OCI-LY1 (cell line): ENCODE results near the gene FIG4.

Experiments
- H2AFZ ChIP-seq: fragments of 200-600 bp; sonication (generic), shearing (Covaris generic); 2 replicates; pipeline ENCODE4 v1.6.0; 2014; ENCODE audit warnings: antibody characterized with exemption, mild to moderate bottlenecking, low read length
- H3F3A ChIP-seq: fragments of 200-600 bp; sonication (generic), shearing (Covaris generic); 2 replicates; pipeline ENCODE4 v1.6.0; 2014; ENCODE audit warnings: mild to moderate bottlenecking, antibody characterized with exemption, low read length, moderate library complexity; ENCODE audit not compliant: insufficient read depth
- H3K27ac ChIP-seq: fragments of 200-600 bp; sonication (generic); 2 replicates; pipeline ENCODE4 v1.5.1; 2014; ENCODE audit warnings: low read length, mixed run types, mild to moderate bottlenecking, low read depth; ENCODE audit not compliant: poor library complexity, severe bottlenecking
- H3K27me3 ChIP-seq: fragments of 200-600 bp; sonication (generic); 2 replicates; pipeline ENCODE4 v1.6.0; 2014; ENCODE audit warnings: antibody characterized with exemption, mild to moderate bottlenecking, low read length, moderate library complexity; ENCODE audit not compliant: insufficient read depth
- H3K36me3 ChIP-seq: fragments of 200-600 bp; sonication (generic); 2 replicates; pipeline ENCODE4 v1.6.1; 2014; ENCODE audit warnings: mild to moderate bottlenecking, antibody characterized with exemption, low read length, moderate library complexity, mixed read lengths; ENCODE audit not compliant: insufficient read depth
- H3K4me1 ChIP-seq: fragments of 200-600 bp; sonication (generic); 2 replicates; pipeline ENCODE4 v1.5.1; 2014; ENCODE audit warnings: mild to moderate bottlenecking, low read length, moderate library complexity; ENCODE audit not compliant: insufficient read depth, severe bottlenecking
- H3K4me2 ChIP-seq: fragments of 200-600 bp; sonication (generic), shearing (Covaris generic); 2 replicates; pipeline ENCODE4 v1.6.1; 2014; ENCODE audit warnings: low read length
- H3K4me3 ChIP-seq: fragments of 200-600 bp; sonication (generic); 2 replicates; pipeline ENCODE4 v1.5.1; 2014; ENCODE audit warnings: low read length, low read depth, mild to moderate bottlenecking, mixed read lengths; ENCODE audit not compliant: poor library complexity, severe bottlenecking
- H3K79me2 ChIP-seq: fragments of 200-600 bp; shearing (Covaris generic); 2 replicates; pipeline ENCODE4 v1.6.1; 2016; ENCODE audit warnings: mixed run types, low read length, mixed read lengths; ENCODE audit not compliant: insufficient read depth
- H3K9ac ChIP-seq: fragments of 200-600 bp; sonication (generic), shearing (Covaris generic); 2 replicates; pipeline ENCODE4 v1.6.1; 2014; ENCODE audit warnings: mild to moderate bottlenecking, low read length, mixed read lengths
- H3K9me2 ChIP-seq: fragments of 200-600 bp; sonication (generic), shearing (Covaris generic); 2 replicates; pipeline ENCODE4 v1.6.1; 2014; ENCODE audit warnings: low read depth, mild to moderate bottlenecking, low read length, mixed read lengths
- H3K9me3 ChIP-seq: fragments of 200-600 bp; shearing (Covaris generic); 2 replicates; pipeline ENCODE4 v1.6.1; 2014; ENCODE audit warnings: low read length, mixed read lengths
- H4K20me1 ChIP-seq: fragments of 200-600 bp; sonication (generic), shearing (Covaris generic); 2 replicates; pipeline ENCODE4 v1.6.0; 2016; ENCODE audit warnings: mild to moderate bottlenecking, low read length; ENCODE audit not compliant: insufficient read depth
- CTCF ChIP-seq: fragments of 200-600 bp; sonication (generic), shearing (Covaris generic); IDR thresholded peaks from 2 replicates; pipeline ENCODE4 v1.5.1; 2017; ENCODE audit warnings: mild to moderate bottlenecking, antibody characterized with exemption, low read length, moderate library complexity, mixed read lengths
- EZH2 ChIP-seq: fragments of 200-600 bp; sonication (generic), shearing (Covaris generic); IDR thresholded peaks from 2 replicates; pipeline ENCODE4 v1.8.0; 2017; ENCODE audit warnings: borderline replicate concordance, mixed run types, mild to moderate bottlenecking, antibody characterized with exemption, low read length, moderate library complexity, mixed read lengths

Gene FIG4

DNA sequence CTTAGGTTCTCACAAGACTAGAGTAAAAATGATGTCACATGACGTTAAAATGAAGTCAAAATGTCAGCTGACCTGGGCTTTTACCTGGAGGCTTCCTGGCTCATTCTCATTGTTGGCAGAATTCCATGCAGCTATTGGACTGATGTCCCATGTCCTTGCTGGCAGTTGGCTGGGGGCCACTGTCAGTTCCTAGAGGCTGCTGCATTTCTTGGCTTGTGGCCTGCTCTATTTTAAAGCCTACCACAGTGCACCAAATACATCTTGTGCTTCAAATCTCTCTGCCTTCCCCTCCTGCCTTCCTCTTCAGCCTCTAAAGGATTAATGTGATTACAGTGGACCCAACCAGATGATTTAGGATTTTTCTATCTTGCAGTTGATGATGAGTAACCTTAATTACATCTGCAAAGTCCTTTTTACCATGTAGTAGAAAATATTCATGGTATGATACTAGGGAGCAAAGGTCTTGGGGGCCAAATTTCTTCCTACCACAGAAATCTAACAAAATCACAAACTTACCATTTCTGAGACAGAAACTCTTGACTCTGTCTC lies 81.9 kb downstream of the FIG4 start:
- H3F3A ChIP-seq = no peaks in the 10 kb centered on the region
- H3K27ac ChIP-seq = no peak overlapping the region

DNA sequence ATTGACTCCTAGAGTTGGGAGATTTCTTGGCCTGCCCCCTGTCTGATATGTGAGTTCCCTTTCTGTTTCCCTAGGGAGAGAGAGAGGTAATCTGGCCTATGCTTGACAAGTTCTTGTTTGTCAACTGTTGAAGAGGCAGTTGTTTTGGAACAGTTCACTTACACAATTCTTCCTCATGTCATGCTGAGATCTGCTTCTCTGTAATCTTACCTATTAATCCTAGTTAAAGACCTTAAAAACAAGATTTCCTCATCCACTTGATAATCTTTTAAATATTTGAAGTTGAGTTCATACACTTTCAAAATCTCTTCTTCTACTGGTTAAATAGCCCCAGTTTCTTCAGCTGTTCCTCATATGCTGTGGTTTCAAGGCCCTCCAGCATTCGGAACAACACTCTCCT lies 89.9 kb downstream of the FIG4 start:
- Histone ChIP-seq H3K9ac (no peak overlapping the region), H3K4me3 (no peak overlapping the region), H3K27ac (no peak overlapping the region), H3K9me2 (no peaks in the 10 kb centered on the region), H2AFZ (no peak overlapping the region), H4K20me1 (no peaks in the 10 kb centered on the region), H3K36me3 (no peaks in the 10 kb centered on the region), H3K4me1 (no peaks in the 10 kb centered on the region), H3K27me3 (no peaks in the 10 kb centered on the region), H3F3A (no peaks in the 10 kb centered on the region), H3K4me2 (no peak overlapping the region), H3K9me3 (no peaks in the 10 kb centered on the region), H3K79me2 (no peaks in the 10 kb centered on the region)
- TF ChIP-seq CTCF (no peak), EZH2 (no peak)

More for the DNA sequence above, 81.9 kb downstream of the FIG4 start:
- H3K9ac ChIP-seq = no peak overlapping the region
- no peaks in the 10 kb centered on the region for H4K20me1 ChIP-seq
- no peaks in the 10 kb centered on the region for H3K36me3 ChIP-seq
- TF ChIP-seq CTCF (no peak), EZH2 (no peak)
- H2AFZ ChIP-seq = no peak overlapping the region
- H3K9me3 ChIP-seq = no peaks in the 10 kb centered on the region
- H3K27me3 ChIP-seq = no peaks in the 10 kb centered on the region
- H3K9me2 ChIP-seq = no peaks in the 10 kb centered on the region
- peaks cover 33% of the 10 kb centered on the region for H3K4me1 ChIP-seq
- H3K4me2 ChIP-seq = no peak overlapping the region
- no peak overlapping the region for H3K4me3 ChIP-seq
- no peaks in the 10 kb centered on the region for H3K79me2 ChIP-seq

DNA sequence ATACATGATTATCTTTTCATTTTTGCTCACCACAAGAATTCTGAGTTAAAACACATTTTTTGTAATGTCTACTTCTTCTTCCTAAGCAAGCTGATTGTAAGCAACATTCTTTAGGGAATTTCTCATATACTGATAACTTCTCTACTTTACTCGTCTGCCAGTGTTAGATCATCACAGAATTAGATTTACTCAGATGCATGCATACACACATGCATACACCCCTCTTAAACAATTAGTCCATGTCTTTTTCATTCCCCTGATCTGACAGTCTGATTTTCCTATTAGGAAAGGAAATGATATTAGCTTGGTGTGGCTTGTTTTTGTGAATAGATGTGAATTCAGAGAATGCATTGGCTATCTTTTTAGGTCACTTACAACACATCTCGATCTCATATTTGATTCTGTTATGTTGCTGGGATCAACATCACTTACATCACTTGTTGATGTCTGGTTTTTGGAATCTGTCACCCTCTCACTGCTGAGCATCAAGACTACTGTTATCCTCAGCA lies 91.4 kb downstream of the FIG4 start:
- no peaks in the 10 kb centered on the region for H4K20me1 ChIP-seq
- H3K9ac ChIP-seq = no peak overlapping the region
- no peak for TF ChIP-seq CTCF
- no peak for TF ChIP-seq EZH2
- no peak overlapping the region for H3K27ac ChIP-seq
- H2AFZ ChIP-seq = no peak overlapping the region
- H3K9me3 ChIP-seq = no peaks in the 10 kb centered on the region
- H3K79me2 ChIP-seq = no peaks in the 10 kb centered on the region
- H3K36me3 ChIP-seq = peaks cover 5% of the 10 kb centered on the region; the same call in 1 of the 2 replicates
- no peak overlapping the region for H3K4me3 ChIP-seq
- no peaks in the 10 kb centered on the region for H3K9me2 ChIP-seq
- H3F3A ChIP-seq = no peaks in the 10 kb centered on the region
- H3K27me3 ChIP-seq = no peaks in the 10 kb centered on the region
- no peak overlapping the region for H3K4me2 ChIP-seq
- no peaks in the 10 kb centered on the region for H3K4me1 ChIP-seq
